Panc1 (cell line): ENCODE results near the gene DLX3. TPM values are rescaled to one million over a fixed set of nuclear protein-coding genes. Genes with fewer than 3 reads are reported as not detected.

Source experiments
- ATAC-seq: fragments of 200-7000 bp; cut with Tn5 transposase; 2 replicates; pipeline ENCODE4 v1.9.1; 2020; ENCODE audit warnings: mild to moderate bottlenecking, moderate library complexity
- BruUV-seq: library from RNA; stranded (reverse); fragments of 400-500 nt; replicated peaks from 2 replicates; lab custom pipeline; 2021; lab: Mats Ljungman, UMichigan
- CTCF ChIA-PET: fragments of 300-600 bp; sonication (Branson Sonifier 250); formaldehyde crosslinking; loops from one replicate; lab custom pipeline; 2022; ENCODE audit warnings: antibody characterized with exemption; lab: Charles Lee
- POLR2A ChIA-PET: fragments of 300-600 bp; sonication (Branson Sonifier 250); formaldehyde crosslinking; loops from one replicate; lab custom pipeline; 2022; ENCODE audit warnings: antibody characterized with exemption; lab: Charles Lee
- DNase-seq: peaks from one replicate; pipeline ENCODE4 v3.0.0-alpha.2; 2010; ENCODE audit warnings: low read depth, low spot score
- H3K27ac ChIP-seq: 2 replicates; pipeline ENCODE4 v1.5.1; 2011; ENCODE audit warnings: mild to moderate bottlenecking, low read length, inconsistent platforms
- H3K27me3 ChIP-seq: fragments of 200-500 bp; sonication (Bioruptor generic); 2 replicates; pipeline ENCODE4 v1.6.0; 2014; ENCODE audit warnings: low read length, inconsistent platforms; ENCODE audit not compliant: control insufficient read depth, insufficient read depth
- H3K36me3 ChIP-seq: fragments of 200-500 bp; sonication (Bioruptor generic); 2 replicates; pipeline ENCODE4 v1.5.1; 2014; ENCODE audit warnings: inconsistent platforms, mild to moderate bottlenecking, low read length, moderate library complexity; ENCODE audit not compliant: control insufficient read depth, insufficient read depth
- H3K4me1 ChIP-seq: 2 replicates; pipeline ENCODE4 v1.5.1; 2011; ENCODE audit warnings: inconsistent platforms, mild to moderate bottlenecking, low read length, moderate library complexity; ENCODE audit not compliant: control insufficient read depth, insufficient read depth
- H3K4me3 ChIP-seq, 2 experiments: 2 replicates each; pipeline ENCODE4 v1.5.1; 2011 to 2012; ENCODE audit warnings: low read depth in 2 of 2, low read length in 2 of 2, mild to moderate bottlenecking in 2 of 2, inconsistent platforms in 1 of 2, moderate library complexity in 1 of 2
- H3K9me3 ChIP-seq: fragments of 200-500 bp; sonication (Bioruptor generic); 2 replicates; pipeline ENCODE4 v1.5.1; 2014; ENCODE audit warnings: low read depth, mild to moderate bottlenecking, inconsistent platforms, low read length, moderate library complexity; ENCODE audit not compliant: control insufficient read depth, insufficient read depth
- CTCF ChIP-seq: fragments of 450-650 bp; IDR thresholded peaks from 2 replicates; pipeline ENCODE4 v1.5.1; 2017; ENCODE audit warnings: mild to moderate bottlenecking
- POLR2AphosphoS5 ChIP-seq: IDR thresholded peaks from 2 replicates; pipeline ENCODE4 v1.6.1; 2012; ENCODE audit warnings: mild to moderate bottlenecking, low read depth, low read length, moderate library complexity
- REST ChIP-seq, 2 experiments: IDR thresholded peaks; 2 replicates each; pipeline ENCODE4 v1.6.1; 2011 to 2012; ENCODE audit warnings: low read depth in 2 of 2, control low read depth in 1 of 2, low read length in 1 of 2, mild to moderate bottlenecking in 1 of 2, moderate library complexity in 1 of 2; ENCODE audit not compliant: insufficient read depth in 1 of 2
- SIN3A ChIP-seq: IDR thresholded peaks from 2 replicates; pipeline ENCODE4 v1.6.1; 2012; ENCODE audit warnings: low read depth, mild to moderate bottlenecking, low read length, moderate library complexity, borderline replicate concordance; ENCODE audit not compliant: insufficient read depth
- TCF7L2 ChIP-seq: IDR thresholded peaks from 2 replicates; pipeline ENCODE4 v1.6.1; 2011; ENCODE audit warnings: mild to moderate bottlenecking, low read depth, low read length, inconsistent platforms
- in situ Hi-C: cut with HindIII; loops from 2 replicates; pipeline ENCODE4 v1.10.0; 2016; ENCODE audit warnings: low sequenced_read_pairs, low pct_unique_long_range_greater_than_20kb
- intact Hi-C: fragments of 100-400 bp; cut with micrococcal nuclease; formaldehyde crosslinking; loops from one replicate; pipeline ENCODE4 v1.10.0; 2022; ENCODE audit not compliant: unreplicated experiment
- total RNA-seq: library from RNA; stranded (reverse); gene quantifications from one replicate; pipeline ENCODE4 v1.2.1, GENCODE V29; 2021; ENCODE audit not compliant: unreplicated experiment

Gene DLX3
- total RNA-seq, 1 experiment from 2014 or later: 2.9 TPM

- BruUV-seq: no TSS peak
- in situ Hi-C loops (no loop called here), intact Hi-C loops (no loop called here)
- Histone ChIP-seq H3K4me1 (peaks cover 34% of the 10 kb centered on the region), H3K4me3 (no peak overlapping the region), H3K27ac (no peak overlapping the region), H3K27me3 (no peaks in the 10 kb centered on the region), H3K36me3 (no peaks in the 10 kb centered on the region), H3K9me3 (peaks cover 3% of the 10 kb centered on the region; the same call in 1 of the 2 replicates)
- CTCF ChIA-PET: interaction anchor here (0.7 kb wide), 1 partner anchor 153 kb away, joined by 7 read pairs; no protein-coding TSS in a partner anchor
- DNase-seq: no peak
- no peak for TF ChIP-seq REST (IDR thresholded peaks at IDR 0.05; ENCODE audit: insufficient read depth in 1 of 2, low read depth in 2 of 2, low read length in 1 of 2)
- no peak for TF ChIP-seq POLR2AphosphoS5
- no peak for TF ChIP-seq CTCF
- no peak for TF ChIP-seq SIN3A
- TF ChIP-seq TCF7L2: no peak
- no peak for ATAC-seq
- POLR2A ChIA-PET: no interaction called here
These were observed 29.8 kb upstream of the DLX3 start for GRCh38 chr17:50024808-50025207.

DNA sequence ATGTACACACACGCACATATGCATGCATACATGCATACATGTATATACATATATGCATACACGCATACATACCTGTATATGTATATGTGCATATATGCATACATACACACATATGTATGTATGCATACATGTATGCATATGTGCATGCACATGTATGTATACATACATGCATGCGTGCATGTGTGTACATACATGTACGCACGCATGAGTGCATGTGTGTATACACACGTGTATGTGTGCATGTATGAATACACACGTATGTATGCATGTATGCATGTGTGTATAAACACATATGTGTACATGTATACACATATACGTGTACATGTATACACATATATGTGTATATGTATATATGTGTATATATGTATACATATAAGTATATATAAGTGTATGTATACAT is 28.5 kb upstream of the DLX3 start:
- in situ Hi-C loops: no loop called here
- POLR2A ChIA-PET: no interaction called here
- Histone ChIP-seq H3K4me3 (no peak overlapping the region), H3K36me3 (no peaks in the 10 kb centered on the region), H3K9me3 (peaks cover 3% of the 10 kb centered on the region; the same call in 1 of the 2 replicates), H3K27me3 (no peaks in the 10 kb centered on the region), H3K27ac (no peak overlapping the region), H3K4me1 (peaks cover 26% of the 10 kb centered on the region)
- BruUV-seq: no TSS peak
- ATAC-seq: no peak
- intact Hi-C loops: no loop called here
- CTCF ChIA-PET: no interaction called here
- DNase-seq: no peak
- TF ChIP-seq POLR2AphosphoS5: no peak
- TF ChIP-seq REST (IDR thresholded peaks at IDR 0.05; ENCODE audit: insufficient read depth in 1 of 2, low read depth in 2 of 2, low read length in 1 of 2): no peak
- no peak for TF ChIP-seq SIN3A
- no peak for TF ChIP-seq CTCF
- TF ChIP-seq TCF7L2: no peak
